ENCODE measurements around the gene TRIM52. TPM values are rescaled to one million over a fixed set of nuclear protein-coding genes. Genes with fewer than 3 reads are reported as not detected.

TRIM52 gene
- total and polyA plus RNA-seq, 9 of the 15 experiments (the other 6 are each of a cell fraction or from before 2014, with no cell fraction given) = 3.3 to 21.9 (median 13.5) TPM

DNA sequence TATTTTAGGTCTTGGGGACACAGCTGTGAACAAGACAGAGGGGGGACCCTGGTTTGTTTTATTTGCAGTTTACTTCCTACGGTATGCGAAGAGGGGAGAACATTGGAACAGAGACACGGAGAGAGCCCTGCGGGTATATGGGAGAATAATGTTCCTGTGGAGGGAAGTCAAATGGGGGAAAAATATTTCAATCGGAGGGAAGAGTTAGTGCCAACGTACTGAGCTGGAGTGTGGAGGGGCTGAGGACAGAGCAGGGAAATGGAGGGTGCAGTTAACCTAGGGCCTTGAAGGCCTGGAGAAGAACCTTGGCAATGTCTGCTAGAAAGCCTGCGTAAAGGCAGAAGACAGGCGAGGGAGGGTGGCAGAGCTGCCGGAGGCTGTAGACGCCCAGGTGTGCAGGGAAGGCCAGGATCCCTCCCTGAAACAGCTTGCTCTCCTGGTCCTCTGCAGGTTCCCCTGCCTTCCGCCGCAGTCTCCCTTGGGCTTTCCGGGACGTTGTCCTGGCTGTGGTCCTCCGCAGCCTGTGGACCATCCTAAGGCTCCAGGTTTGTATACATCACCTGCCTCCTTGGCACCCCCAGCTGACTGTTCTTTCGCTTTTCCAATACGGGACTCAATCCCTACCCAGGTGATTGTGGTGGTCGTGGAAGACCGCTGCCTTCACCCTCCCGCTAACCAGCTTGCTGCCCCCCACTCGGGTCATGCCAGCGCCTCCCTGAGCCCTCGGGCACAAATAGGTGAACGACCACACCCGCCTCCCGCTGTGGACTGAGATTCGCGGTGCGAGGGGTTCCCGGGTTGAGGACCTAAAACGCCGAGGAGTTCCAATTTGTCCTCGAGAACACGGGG, 15.3 kb downstream of the TRIM52 start (continued):
- TF ChIP-seq, protein P1, sequence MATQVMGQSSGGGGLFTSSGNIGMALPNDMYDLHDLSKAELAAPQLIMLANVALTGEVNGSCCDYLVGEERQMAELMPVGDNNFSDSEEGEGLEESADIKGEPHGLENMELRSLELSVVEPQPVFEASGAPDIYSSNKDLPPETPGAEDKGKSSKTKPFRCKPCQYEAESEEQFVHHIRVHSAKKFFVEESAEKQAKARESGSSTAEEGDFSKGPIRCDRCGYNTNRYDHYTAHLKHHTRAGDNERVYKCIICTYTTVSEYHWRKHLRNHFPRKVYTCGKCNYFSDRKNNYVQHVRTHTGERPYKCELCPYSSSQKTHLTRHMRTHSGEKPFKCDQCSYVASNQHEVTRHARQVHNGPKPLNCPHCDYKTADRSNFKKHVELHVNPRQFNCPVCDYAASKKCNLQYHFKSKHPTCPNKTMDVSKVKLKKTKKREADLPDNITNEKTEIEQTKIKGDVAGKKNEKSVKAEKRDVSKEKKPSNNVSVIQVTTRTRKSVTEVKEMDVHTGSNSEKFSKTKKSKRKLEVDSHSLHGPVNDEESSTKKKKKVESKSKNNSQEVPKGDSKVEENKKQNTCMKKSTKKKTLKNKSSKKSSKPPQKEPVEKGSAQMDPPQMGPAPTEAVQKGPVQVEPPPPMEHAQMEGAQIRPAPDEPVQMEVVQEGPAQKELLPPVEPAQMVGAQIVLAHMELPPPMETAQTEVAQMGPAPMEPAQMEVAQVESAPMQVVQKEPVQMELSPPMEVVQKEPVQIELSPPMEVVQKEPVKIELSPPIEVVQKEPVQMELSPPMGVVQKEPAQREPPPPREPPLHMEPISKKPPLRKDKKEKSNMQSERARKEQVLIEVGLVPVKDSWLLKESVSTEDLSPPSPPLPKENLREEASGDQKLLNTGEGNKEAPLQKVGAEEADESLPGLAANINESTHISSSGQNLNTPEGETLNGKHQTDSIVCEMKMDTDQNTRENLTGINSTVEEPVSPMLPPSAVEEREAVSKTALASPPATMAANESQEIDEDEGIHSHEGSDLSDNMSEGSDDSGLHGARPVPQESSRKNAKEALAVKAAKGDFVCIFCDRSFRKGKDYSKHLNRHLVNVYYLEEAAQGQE (IDR thresholded peaks at IDR 0.05; ENCODE audit: borderline replicate concordance) = no peak
- TF ChIP-seq, protein P1 (CRISPR knock-in tag; IDR thresholded peaks at IDR 0.05; ENCODE audit: low read depth) = no peak
- TF ChIP-seq ZNF444 (CRISPR knock-in tag; IDR thresholded peaks at IDR 0.05) (no peak), RFX5 (IDR thresholded peaks at IDR 0.05; ENCODE audit: low read depth, low read length) (no peak), OTX1 (CRISPR knock-in tag; IDR thresholded peaks at IDR 0.05) (no peak), ZNF134 (CRISPR knock-in tag; conservative IDR thresholded peaks at IDR 0.05) (no peak), CCAR2 (IDR thresholded peaks at IDR 0.05; ENCODE audit: low read depth, low read length) (no peak), IFI16 (CRISPR knock-in tag; IDR thresholded peaks at IDR 0.05) (no peak), NKRF (IDR thresholded peaks at IDR 0.05; ENCODE audit: borderline replicate concordance) (no peak), KLF16 (IDR thresholded peaks at IDR 0.05) (no peak; the same call in 1 of the 2 replicates)
- TF ChIP-seq, protein P2, sequence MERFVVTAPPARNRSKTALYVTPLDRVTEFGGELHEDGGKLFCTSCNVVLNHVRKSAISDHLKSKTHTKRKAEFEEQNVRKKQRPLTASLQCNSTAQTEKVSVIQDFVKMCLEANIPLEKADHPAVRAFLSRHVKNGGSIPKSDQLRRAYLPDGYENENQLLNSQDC (CRISPR knock-in tag; IDR thresholded peaks at IDR 0.05) = no peak
- TF ChIP-seq, protein P3, sequence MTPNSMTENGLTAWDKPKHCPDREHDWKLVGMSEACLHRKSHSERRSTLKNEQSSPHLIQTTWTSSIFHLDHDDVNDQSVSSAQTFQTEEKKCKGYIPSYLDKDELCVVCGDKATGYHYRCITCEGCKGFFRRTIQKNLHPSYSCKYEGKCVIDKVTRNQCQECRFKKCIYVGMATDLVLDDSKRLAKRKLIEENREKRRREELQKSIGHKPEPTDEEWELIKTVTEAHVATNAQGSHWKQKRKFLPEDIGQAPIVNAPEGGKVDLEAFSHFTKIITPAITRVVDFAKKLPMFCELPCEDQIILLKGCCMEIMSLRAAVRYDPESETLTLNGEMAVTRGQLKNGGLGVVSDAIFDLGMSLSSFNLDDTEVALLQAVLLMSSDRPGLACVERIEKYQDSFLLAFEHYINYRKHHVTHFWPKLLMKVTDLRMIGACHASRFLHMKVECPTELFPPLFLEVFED (CRISPR knock-in tag; conservative IDR thresholded peaks at IDR 0.05) = no peak
- TF ChIP-seq, protein P4, sequence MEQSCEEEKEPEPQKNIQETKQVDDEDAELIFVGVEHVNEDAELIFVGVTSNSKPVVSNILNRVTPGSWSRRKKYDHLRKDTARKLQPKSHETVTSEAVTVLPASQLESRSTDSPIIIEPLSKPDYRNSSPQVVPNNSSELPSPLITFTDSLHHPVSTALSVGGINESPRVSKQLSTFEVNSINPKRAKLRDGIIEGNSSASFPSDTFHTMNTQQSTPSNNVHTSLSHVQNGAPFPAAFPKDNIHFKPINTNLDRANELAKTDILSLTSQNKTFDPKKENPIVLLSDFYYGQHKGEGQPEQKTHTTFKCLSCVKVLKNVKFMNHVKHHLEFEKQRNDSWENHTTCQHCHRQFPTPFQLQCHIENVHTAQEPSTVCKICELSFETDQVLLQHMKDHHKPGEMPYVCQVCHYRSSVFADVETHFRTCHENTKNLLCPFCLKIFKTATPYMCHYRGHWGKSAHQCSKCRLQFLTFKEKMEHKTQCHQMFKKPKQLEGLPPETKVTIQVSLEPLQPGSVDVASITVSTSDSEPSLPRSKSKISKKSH (CRISPR knock-in tag; IDR thresholded peaks at IDR 0.05) = no peak
